ENCODE data around the gene PSKH1.

Gene PSKH1

DNA sequence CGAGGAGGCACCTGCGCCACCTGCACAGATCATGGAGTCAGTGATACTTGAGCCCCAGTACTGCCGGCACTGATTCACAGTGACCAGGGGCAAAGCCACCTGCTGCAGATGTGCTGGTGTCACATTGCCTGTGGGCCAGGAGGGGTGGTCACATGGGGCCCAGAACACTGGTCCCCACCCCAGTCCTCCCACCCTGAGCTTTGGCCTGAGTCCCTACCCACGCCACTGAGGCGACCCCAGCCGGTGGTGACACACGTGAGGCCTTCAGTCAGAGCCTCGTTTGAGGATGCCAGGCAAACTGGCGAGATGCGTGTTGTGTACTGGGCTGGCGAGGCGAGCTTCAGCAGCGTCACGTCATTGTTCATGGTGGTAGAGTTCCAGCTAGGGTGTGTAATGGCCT is 37.1 kb downstream of the PSKH1 start (continued):
- TF ChIP-seq, protein P1, sequence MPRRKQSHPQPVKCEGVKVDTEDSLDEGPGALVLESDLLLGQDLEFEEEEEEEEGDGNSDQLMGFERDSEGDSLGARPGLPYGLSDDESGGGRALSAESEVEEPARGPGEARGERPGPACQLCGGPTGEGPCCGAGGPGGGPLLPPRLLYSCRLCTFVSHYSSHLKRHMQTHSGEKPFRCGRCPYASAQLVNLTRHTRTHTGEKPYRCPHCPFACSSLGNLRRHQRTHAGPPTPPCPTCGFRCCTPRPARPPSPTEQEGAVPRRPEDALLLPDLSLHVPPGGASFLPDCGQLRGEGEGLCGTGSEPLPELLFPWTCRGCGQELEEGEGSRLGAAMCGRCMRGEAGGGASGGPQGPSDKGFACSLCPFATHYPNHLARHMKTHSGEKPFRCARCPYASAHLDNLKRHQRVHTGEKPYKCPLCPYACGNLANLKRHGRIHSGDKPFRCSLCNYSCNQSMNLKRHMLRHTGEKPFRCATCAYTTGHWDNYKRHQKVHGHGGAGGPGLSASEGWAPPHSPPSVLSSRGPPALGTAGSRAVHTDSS (tag by site-specific recombination; IDR thresholded peaks at IDR 0.05), result no peak
- no peak for TF ChIP-seq ZNF248 (tag by site-specific recombination; IDR thresholded peaks at IDR 0.05)
- TF ChIP-seq ZNF514 (tag by site-specific recombination; IDR thresholded peaks at IDR 0.05), result no peak
- no peak for TF ChIP-seq ZNF626 (tag by site-specific recombination; IDR thresholded peaks at IDR 0.05)
- TF ChIP-seq, protein P2, sequence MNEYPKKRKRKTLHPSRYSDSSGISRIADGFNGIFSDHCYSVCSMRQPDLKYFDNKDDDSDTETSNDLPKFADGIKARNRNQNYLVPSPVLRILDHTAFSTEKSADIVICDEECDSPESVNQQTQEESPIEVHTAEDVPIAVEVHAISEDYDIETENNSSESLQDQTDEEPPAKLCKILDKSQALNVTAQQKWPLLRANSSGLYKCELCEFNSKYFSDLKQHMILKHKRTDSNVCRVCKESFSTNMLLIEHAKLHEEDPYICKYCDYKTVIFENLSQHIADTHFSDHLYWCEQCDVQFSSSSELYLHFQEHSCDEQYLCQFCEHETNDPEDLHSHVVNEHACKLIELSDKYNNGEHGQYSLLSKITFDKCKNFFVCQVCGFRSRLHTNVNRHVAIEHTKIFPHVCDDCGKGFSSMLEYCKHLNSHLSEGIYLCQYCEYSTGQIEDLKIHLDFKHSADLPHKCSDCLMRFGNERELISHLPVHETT (tag by site-specific recombination; IDR thresholded peaks at IDR 0.05), result no peak

DNA sequence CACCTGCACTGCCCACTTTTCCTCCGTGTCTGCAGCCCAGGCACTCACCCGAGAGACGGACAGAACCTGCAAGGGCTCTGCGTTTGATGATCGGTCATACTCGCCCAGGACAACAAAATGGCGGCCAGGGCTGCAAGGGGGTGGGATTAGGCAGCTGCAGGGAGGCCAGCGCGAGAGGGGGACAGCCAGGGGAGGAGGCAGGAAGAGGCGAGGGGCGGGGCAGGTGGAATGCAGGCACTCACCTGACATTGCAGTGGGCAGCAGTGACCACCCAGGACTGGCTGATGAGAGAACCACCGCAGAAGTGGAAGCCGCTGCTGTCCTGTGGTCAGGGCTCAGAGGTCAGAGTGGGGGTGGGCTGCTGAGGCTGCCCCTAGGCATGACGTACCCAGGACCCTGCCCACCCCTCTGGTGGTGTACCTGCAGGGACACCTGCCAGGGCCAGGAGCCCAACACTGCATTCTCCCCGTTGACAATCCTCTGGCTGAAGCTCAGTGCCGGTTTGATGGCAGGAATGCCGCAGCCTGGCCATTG is 37.7 kb downstream of the PSKH1 start:
- Histone ChIP-seq H3K4me1 (ENCODE audit: control insufficient read depth, insufficient read depth, low read length) (peaks cover 8% of the 10 kb centered on the region; the same call in 1 of the 2 replicates), H3K9me3 (ENCODE audit: control insufficient read depth, insufficient read depth, low read depth, low read length) (no peaks in the 10 kb centered on the region), H3K36me3 (ENCODE audit: control insufficient read depth in 2 of 2, insufficient read depth in 1 of 2, low read length in 2 of 2) (peaks cover 0 to 47% of the 10 kb centered on the region in 2 experiments; a peak in 2 of 3 replicates), H3K4me3 (ENCODE audit: low read depth, low read length) (no peak overlapping the region), H3K27ac (ENCODE audit: extremely low read depth, low read depth, low read length) (no peak overlapping the region)
- ChIA-PET POLR2A (interaction anchor here (0.6 to 0.7 kb wide), 3 partner anchors 27 to 455 kb away, joined by 3 read pairs; no protein-coding TSS in a partner anchor), CTCF (interaction anchor here (0.7 kb wide), 1 partner anchor 47 kb away, joined by 4 read pairs; the partner anchor contains the start of gene NRN1L)
- TF ChIP-seq, protein P3, sequence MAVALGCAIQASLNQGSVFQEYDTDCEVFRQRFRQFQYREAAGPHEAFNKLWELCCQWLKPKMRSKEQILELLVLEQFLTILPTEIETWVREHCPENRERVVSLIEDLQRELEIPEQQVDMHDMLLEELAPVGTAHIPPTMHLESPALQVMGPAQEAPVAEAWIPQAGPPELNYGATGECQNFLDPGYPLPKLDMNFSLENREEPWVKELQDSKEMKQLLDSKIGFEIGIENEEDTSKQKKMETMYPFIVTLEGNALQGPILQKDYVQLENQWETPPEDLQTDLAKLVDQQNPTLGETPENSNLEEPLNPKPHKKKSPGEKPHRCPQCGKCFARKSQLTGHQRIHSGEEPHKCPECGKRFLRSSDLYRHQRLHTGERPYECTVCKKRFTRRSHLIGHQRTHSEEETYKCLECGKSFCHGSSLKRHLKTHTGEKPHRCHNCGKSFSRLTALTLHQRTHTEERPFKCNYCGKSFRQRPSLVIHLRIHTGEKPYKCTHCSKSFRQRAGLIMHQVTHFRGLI (tag by site-specific recombination; IDR thresholded peaks at IDR 0.05), result no peak
- TF ChIP-seq GLIS2 (tag by site-specific recombination; IDR thresholded peaks at IDR 0.05) (no peak), ZNF133 (tag by site-specific recombination; IDR thresholded peaks at IDR 0.05) (no peak), ZFP69B (tag by site-specific recombination; IDR thresholded peaks at IDR 0.05) (no peak), ZNF701 (tag by site-specific recombination; IDR thresholded peaks at IDR 0.05) (no peak), ZNF140 (tag by site-specific recombination; IDR thresholded peaks at IDR 0.05) (no peak), ZNF654 (tag by site-specific recombination; IDR thresholded peaks at IDR 0.05; ENCODE audit: low read depth) (no peak), KLF1 (tag by site-specific recombination; IDR thresholded peaks at IDR 0.05) (no peak), ZBTB21 (tag by site-specific recombination; IDR thresholded peaks at IDR 0.05) (no peak), ZFP41 (tag by site-specific recombination; IDR thresholded peaks at IDR 0.05; ENCODE audit: borderline replicate concordance) (no peak), ZNF76 (tag by site-specific recombination; IDR thresholded peaks at IDR 0.05; ENCODE audit: borderline replicate concordance, low read depth) (no peak), ZNF202 (tag by site-specific recombination; IDR thresholded peaks at IDR 0.05; ENCODE audit: borderline replicate concordance) (no peak), ZBTB20 (tag by site-specific recombination; IDR thresholded peaks at IDR 0.05) (no peak), YY2 (tag by site-specific recombination; IDR thresholded peaks at IDR 0.05) (no peak)
- TF ChIP-seq, protein P4, sequence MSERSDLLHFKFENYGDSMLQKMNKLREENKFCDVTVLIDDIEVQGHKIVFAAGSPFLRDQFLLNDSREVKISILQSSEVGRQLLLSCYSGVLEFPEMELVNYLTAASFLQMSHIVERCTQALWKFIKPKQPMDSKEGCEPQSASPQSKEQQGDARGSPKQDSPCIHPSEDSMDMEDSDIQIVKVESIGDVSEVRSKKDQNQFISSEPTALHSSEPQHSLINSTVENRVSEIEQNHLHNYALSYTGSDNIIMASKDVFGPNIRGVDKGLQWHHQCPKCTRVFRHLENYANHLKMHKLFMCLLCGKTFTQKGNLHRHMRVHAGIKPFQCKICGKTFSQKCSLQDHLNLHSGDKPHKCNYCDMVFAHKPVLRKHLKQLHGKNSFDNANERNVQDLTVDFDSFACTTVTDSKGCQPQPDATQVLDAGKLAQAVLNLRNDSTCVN (tag by site-specific recombination; optimal IDR thresholded peaks at IDR 0.05), result no peak
- TF ChIP-seq, protein P5, sequence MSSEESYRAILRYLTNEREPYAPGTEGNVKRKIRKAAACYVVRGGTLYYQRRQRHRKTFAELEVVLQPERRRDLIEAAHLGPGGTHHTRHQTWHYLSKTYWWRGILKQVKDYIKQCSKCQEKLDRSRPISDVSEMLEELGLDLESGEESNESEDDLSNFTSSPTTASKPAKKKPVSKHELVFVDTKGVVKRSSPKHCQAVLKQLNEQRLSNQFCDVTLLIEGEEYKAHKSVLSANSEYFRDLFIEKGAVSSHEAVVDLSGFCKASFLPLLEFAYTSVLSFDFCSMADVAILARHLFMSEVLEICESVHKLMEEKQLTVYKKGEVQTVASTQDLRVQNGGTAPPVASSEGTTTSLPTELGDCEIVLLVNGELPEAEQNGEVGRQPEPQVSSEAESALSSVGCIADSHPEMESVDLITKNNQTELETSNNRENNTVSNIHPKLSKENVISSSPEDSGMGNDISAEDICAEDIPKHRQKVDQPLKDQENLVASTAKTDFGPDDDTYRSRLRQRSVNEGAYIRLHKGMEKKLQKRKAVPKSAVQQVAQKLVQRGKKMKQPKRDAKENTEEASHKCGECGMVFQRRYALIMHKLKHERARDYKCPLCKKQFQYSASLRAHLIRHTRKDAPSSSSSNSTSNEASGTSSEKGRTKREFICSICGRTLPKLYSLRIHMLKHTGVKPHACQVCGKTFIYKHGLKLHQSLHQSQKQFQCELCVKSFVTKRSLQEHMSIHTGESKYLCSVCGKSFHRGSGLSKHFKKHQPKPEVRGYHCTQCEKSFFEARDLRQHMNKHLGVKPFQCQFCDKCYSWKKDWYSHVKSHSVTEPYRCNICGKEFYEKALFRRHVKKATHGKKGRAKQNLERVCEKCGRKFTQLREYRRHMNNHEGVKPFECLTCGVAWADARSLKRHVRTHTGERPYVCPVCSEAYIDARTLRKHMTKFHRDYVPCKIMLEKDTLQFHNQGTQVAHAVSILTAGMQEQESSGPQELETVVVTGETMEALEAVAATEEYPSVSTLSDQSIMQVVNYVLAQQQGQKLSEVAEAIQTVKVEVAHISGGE (tag by site-specific recombination; conservative IDR thresholded peaks at IDR 0.05; ENCODE audit: low read depth), result no peak
- TF ChIP-seq, protein P6, sequence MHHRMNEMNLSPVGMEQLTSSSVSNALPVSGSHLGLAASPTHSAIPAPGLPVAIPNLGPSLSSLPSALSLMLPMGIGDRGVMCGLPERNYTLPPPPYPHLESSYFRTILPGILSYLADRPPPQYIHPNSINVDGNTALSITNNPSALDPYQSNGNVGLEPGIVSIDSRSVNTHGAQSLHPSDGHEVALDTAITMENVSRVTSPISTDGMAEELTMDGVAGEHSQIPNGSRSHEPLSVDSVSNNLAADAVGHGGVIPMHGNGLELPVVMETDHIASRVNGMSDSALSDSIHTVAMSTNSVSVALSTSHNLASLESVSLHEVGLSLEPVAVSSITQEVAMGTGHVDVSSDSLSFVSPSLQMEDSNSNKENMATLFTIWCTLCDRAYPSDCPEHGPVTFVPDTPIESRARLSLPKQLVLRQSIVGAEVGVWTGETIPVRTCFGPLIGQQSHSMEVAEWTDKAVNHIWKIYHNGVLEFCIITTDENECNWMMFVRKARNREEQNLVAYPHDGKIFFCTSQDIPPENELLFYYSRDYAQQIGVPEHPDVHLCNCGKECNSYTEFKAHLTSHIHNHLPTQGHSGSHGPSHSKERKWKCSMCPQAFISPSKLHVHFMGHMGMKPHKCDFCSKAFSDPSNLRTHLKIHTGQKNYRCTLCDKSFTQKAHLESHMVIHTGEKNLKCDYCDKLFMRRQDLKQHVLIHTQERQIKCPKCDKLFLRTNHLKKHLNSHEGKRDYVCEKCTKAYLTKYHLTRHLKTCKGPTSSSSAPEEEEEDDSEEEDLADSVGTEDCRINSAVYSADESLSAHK (tag by site-specific recombination; IDR thresholded peaks at IDR 0.05), result no peak
